Keratinocyte (primary cell): ENCODE results near the gene NRG2. TPM values are rescaled to one million over a fixed set of nuclear protein-coding genes. Genes with fewer than 3 reads are reported as not detected.

Experiments used
- DNase-seq: peaks from one replicate; pipeline ENCODE4 v3.0.0-alpha.2; 2011; ENCODE audit warnings: low read depth, missing footprints, low spot score
- FAIRE-seq: peaks from 2 replicates; lab custom pipeline; 2011; peaks lifted over from hg19 to GRCh38; lab: Jason Lieb, UNC
- H2AFZ ChIP-seq: 2 replicates; pipeline ENCODE4 v1.6.0; 2012; ENCODE audit warnings: low read length, control low read depth, inconsistent platforms; ENCODE audit not compliant: control insufficient read depth
- H3K27ac ChIP-seq: 2 replicates; pipeline ENCODE4 v1.5.1; 2011; ENCODE audit warnings: low read length; ENCODE audit not compliant: control insufficient read depth, insufficient read depth
- H3K27me3 ChIP-seq: 3 replicates; pipeline ENCODE4 v1.6.0; 2011; ENCODE audit warnings: low read length; ENCODE audit not compliant: control insufficient read depth, insufficient read depth; ENCODE audit errors: extremely low read depth
- H3K36me3 ChIP-seq, 2 experiments: 2 replicates in 1 of 2; 3 replicates in 1 of 2; pipeline ENCODE4 v1.5.1; 2011; ENCODE audit warnings: low read length in 2 of 2, mild to moderate bottlenecking in 1 of 2; ENCODE audit not compliant: control insufficient read depth in 2 of 2, insufficient read depth in 2 of 2; ENCODE audit errors: extremely low read depth in 1 of 2
- H3K4me1 ChIP-seq: 3 replicates; pipeline ENCODE4 v1.5.1; 2011; ENCODE audit warnings: low read length; ENCODE audit not compliant: control insufficient read depth, insufficient read depth; ENCODE audit errors: extremely low read depth
- H3K4me2 ChIP-seq: 3 replicates; pipeline ENCODE4 v1.6.0; 2011; ENCODE audit warnings: low read depth, low read length; ENCODE audit not compliant: control insufficient read depth, insufficient read depth; ENCODE audit errors: extremely low read depth
- H3K4me3 ChIP-seq, 3 experiments: fragments of 200-600 bp in 1 of 3; sonication (generic) in 1 of 3; 2 replicates in 2 of 3; 3 replicates in 1 of 3; pipeline ENCODE4 v1.5.1; 2011 to 2016; ENCODE audit warnings: low read length in 3 of 3, mild to moderate bottlenecking in 3 of 3, control low read depth in 2 of 3, inconsistent platforms in 1 of 3, low read depth in 1 of 3, mixed read lengths in 1 of 3, mixed run types in 1 of 3, moderate library complexity in 1 of 3; ENCODE audit not compliant: control insufficient read depth in 2 of 3, insufficient read depth in 2 of 3; ENCODE audit errors: extremely low read depth in 1 of 3
- H3K79me2 ChIP-seq: 2 replicates; pipeline ENCODE4 v1.6.0; 2012; ENCODE audit warnings: low read length; ENCODE audit not compliant: control insufficient read depth, insufficient read depth
- H3K9ac ChIP-seq: 3 replicates; pipeline ENCODE4 v1.6.0; 2011; ENCODE audit warnings: low read length; ENCODE audit not compliant: control insufficient read depth, insufficient read depth; ENCODE audit errors: extremely low read depth
- H3K9me1 ChIP-seq: 3 replicates; pipeline ENCODE4 v1.6.0; 2011; ENCODE audit warnings: low read length; ENCODE audit not compliant: control insufficient read depth, insufficient read depth; ENCODE audit errors: extremely low read depth
- H3K9me3 ChIP-seq: 2 replicates; pipeline ENCODE4 v1.5.1; 2012; ENCODE audit warnings: low read depth, low read length; ENCODE audit not compliant: control insufficient read depth
- H4K20me1 ChIP-seq: 3 replicates; pipeline ENCODE4 v1.6.0; 2011; ENCODE audit warnings: low read length; ENCODE audit not compliant: control insufficient read depth, insufficient read depth; ENCODE audit errors: extremely low read depth
- EZH2 ChIP-seq: IDR thresholded peaks from one replicate; pipeline ENCODE4 v1.6.1; 2012; ENCODE audit warnings: inconsistent platforms, mild to moderate bottlenecking, low read length, moderate library complexity
- dilution Hi-C: fragments of 300-500 bp; cut with MboI; formaldehyde crosslinking; loops from one replicate; pipeline ENCODE4 v1.7.0; 2020; ENCODE audit warnings: low sequenced_read_pairs; ENCODE audit not compliant: extremely low pct_ligation_motif_present
- polyA plus RNA-seq, 5 experiments: library from polyadenylated mRNA; depleted of rRNA in 3 of 5; stranded (reverse) in 3 of 5; stranded (forward) in 1 of 5; unstranded in 1 of 5; fragments of >200 nt; gene quantifications; 1 replicate in 1 of 5; 2 replicates in 3 of 5; 3 replicates in 1 of 5; pipeline versions ENCODE4 v1.2.1 to v1.2.3, GENCODE V29; 2011 to 2012; ENCODE audit warnings: missing spikeins in 2 of 5, low read depth in 1 of 5, low replicate concordance in 1 of 5
- TF ChIP-seq, protein P1 (sequence below), 3 experiments: IDR thresholded peaks in 1 of 3; conservative IDR thresholded peaks in 1 of 3; optimal IDR thresholded peaks in 1 of 3; 2 replicates in 2 of 3; 3 replicates in 1 of 3; pipeline versions ENCODE3 to v1.5.1; 2011; ENCODE audit warnings: low read length in 3 of 3, mild to moderate bottlenecking in 3 of 3, moderate library complexity in 2 of 3, control low read depth in 1 of 3, inconsistent platforms in 1 of 3; ENCODE audit not compliant: insufficient read depth in 2 of 3; ENCODE audit errors: extremely low read depth in 1 of 3

Gene NRG2
- polyA plus RNA-seq, 1 donor (not counting 4 experiments of a cell fraction or from before 2014, with no cell fraction given) = 0.13 TPM

DNA sequence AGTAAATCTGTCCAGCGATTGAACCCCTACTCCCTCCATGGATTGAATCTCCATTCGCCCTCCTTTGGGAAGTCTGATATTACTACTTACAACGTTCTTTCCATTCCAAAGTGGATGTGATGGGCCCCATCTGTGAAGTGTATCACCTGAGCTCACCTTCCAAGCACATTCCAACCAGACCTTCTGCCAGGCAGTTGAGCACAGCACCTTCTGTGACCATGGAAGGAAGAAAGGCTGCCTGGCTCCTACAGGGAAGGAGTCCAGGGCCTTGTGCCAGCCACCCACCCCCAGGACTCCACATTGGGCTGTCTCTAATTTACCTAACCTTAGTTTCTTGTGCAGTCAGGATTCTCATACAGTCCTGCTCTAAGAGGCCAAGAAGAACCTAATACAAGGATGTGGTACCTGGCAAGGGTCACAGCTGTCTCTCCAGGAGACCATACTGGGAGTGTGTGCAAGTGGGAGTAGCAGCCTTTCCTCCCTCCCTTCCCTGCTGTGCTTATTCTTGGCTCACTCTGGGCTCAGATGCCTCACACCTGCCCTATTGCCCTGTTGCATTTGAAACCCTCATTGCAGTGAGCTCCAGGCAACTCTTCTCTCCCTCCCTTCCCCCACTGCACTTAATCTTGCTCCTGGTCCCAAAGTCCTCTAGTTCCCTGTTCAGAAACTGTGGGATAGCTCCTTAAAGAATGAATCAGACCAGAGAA lies 116.1 kb downstream of the NRG2 start:
- Histone ChIP-seq H4K20me1 (no peaks in the 10 kb centered on the region), H2AFZ (no peak overlapping the region), H3K4me1 (peaks cover 4% of the 10 kb centered on the region), H3K27me3 (peaks cover 4% of the 10 kb centered on the region), H3K9me3 (no peaks in the 10 kb centered on the region), H3K4me3 (no peak overlapping the region), H3K27ac (no peak overlapping the region), H3K9me1 (no peaks in the 10 kb centered on the region), H3K79me2 (no peaks in the 10 kb centered on the region), H3K4me2 (no peak overlapping the region), H3K9ac (no peak overlapping the region), H3K36me3 (no peaks in the 10 kb centered on the region)
- dilution Hi-C loops = no loop called here
- no peak for DNase-seq
- no peak for FAIRE-seq
- no peak for TF ChIP-seq EZH2
- TF ChIP-seq, protein P1, sequence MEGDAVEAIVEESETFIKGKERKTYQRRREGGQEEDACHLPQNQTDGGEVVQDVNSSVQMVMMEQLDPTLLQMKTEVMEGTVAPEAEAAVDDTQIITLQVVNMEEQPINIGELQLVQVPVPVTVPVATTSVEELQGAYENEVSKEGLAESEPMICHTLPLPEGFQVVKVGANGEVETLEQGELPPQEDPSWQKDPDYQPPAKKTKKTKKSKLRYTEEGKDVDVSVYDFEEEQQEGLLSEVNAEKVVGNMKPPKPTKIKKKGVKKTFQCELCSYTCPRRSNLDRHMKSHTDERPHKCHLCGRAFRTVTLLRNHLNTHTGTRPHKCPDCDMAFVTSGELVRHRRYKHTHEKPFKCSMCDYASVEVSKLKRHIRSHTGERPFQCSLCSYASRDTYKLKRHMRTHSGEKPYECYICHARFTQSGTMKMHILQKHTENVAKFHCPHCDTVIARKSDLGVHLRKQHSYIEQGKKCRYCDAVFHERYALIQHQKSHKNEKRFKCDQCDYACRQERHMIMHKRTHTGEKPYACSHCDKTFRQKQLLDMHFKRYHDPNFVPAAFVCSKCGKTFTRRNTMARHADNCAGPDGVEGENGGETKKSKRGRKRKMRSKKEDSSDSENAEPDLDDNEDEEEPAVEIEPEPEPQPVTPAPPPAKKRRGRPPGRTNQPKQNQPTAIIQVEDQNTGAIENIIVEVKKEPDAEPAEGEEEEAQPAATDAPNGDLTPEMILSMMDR (optimal IDR thresholded peaks at IDR 0.05 in 1 of 3, IDR thresholded peaks at IDR 0.05 in 1 of 3, conservative IDR thresholded peaks at IDR 0.05 in 1 of 3; ENCODE audit: extremely low read depth in 1 of 3, insufficient read depth in 2 of 3, low read length in 3 of 3) = no peak

DNA sequence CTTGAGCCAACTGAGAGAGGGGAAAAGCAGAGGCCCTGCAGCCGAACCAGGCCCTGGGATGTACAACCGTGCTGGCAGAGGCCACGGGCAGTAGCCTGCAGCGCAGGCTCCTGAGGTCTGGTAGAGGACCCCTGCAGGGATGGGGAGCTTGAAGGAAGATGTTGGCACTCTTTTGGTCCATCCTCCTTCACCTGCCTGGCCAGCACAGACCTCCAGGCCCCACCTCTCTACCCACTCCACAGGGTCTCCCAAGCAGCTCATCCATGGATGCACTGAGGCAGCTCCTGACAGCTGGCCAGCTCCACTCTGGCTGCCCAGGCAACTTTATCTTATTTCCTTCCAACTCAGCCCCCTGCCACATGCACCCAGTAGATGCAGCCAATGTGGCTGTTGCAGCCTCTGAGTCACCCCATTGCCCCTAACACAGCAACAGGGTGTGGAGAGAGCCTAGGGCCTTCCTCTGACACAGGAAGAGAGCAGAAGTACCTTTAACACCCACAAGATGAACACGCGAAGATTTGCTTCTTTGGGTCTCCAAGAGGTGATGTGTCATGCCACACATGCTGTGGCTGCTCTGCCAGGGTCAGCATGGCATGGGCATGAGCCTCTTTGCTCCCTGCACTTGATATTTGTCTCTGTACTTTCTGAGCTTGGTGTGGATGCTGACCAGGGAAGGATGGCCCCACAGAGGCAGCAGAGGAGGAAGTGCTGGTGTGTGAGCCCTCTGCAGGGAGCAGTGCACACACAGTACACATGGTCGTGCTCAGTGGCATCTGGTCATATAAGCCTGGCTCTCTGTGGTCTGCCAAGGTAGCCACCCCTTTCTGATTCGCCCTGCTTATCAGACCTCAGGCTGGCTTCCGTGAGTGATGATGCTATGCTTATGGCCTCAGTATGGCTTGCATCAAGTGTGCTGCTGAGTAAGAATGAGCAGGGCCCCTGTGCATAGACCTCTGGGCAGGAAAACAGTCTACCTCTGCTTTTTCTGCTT lies 117.2 kb downstream of the NRG2 start:
- Histone ChIP-seq H3K4me2 (no peak overlapping the region), H3K27ac (no peak overlapping the region), H3K9me3 (no peaks in the 10 kb centered on the region), H4K20me1 (no peaks in the 10 kb centered on the region), H3K79me2 (no peaks in the 10 kb centered on the region), H3K9ac (no peak overlapping the region), H3K4me3 (no peak overlapping the region), H3K9me1 (no peaks in the 10 kb centered on the region), H3K27me3 (peaks cover 4% of the 10 kb centered on the region), H2AFZ (no peak overlapping the region), H3K36me3 (no peaks in the 10 kb centered on the region), H3K4me1 (peaks cover 4% of the 10 kb centered on the region)
- FAIRE-seq (no peak), DNase-seq (no peak)
- TF ChIP-seq, protein P1 (optimal IDR thresholded peaks at IDR 0.05 in 1 of 3, IDR thresholded peaks at IDR 0.05 in 1 of 3, conservative IDR thresholded peaks at IDR 0.05 in 1 of 3; ENCODE audit: extremely low read depth in 1 of 3, insufficient read depth in 2 of 3, low read length in 3 of 3) = peak in 1 of 3 experiments; percentile 8
- TF ChIP-seq EZH2 = no peak
- dilution Hi-C loops = no loop called here
